Right atrium auricular region (tissue), 2 donors: Measurements from ENCODE around the gene GTF2H2. TPM values are rescaled to one million over a fixed set of nuclear protein-coding genes. Genes with fewer than 3 reads are reported as not detected.

Experiments
- total RNA-seq, 2 donors: library from RNA; depleted of rRNA; stranded (reverse); fragments of >200 nt; gene quantifications; one replicate each; pipeline ENCODE4 v1.1.0, GENCODE V29; 2016

GTF2H2 gene
- total RNA-seq, 2 donors from 2014 or later: 8.8 to 10.4 TPM

Other genes with a start within 250 kb of the GTF2H2 start
- gene SERF1A, start 167.0 kb downstream of the GTF2H2 start, total RNA-seq: 1 to 10 TPM; 6.2 to 9.5 TPM
- 10 to 100 TPM; 15.6 to 24.1 TPM for gene SMN1, start 142.6 kb downstream of the GTF2H2 start, total RNA-seq
- gene NAIP, start 42.3 kb downstream of the GTF2H2 start, total RNA-seq: 1 to 10 TPM; 6.9 to 8.8 TPM